IPS-18c (cell line): ENCODE data around the gene TBC1D26.
"Not testable (repeated sequence)": the region's sequence is repeated elsewhere in the genome, so short reads cannot be mapped to it uniquely, and the experiment has no call there.

Experiments
- H3K4me3 ChIP-seq: 2 replicates; pipeline ENCODE4 v1.7.0; 2013; ENCODE audit warnings: low read depth, mild to moderate bottlenecking, low read length, moderate library complexity; ENCODE audit not compliant: insufficient read depth
- H3K9me3 ChIP-seq: one replicate; pipeline ENCODE4 v1.6.1; 2013; ENCODE audit warnings: mild to moderate bottlenecking, low read length, moderate library complexity; ENCODE audit not compliant: control insufficient read depth, insufficient read depth

TBC1D26 gene

GRCh38 chr17:15787363-15788075, 55.4 kb downstream of the TBC1D26 start:
- H3K4me3 ChIP-seq = not testable (repeated sequence)

GRCh38 chr17:15788365-15788764, 56.3 kb downstream of the TBC1D26 start:
- H3K4me3 ChIP-seq, H3K9me3 ChIP-seq: not testable (repeated sequence)

More at GRCh38 chr17:15787363-15788075, 55.4 kb downstream of the TBC1D26 start:
- H3K9me3 ChIP-seq = not testable (repeated sequence)
